DMS 273 treated with DMSO at 0.1 percent for 48 hours (cell line): ENCODE measurements around the gene LRFN4.
"Not testable (repeated sequence)": the region's sequence is repeated elsewhere in the genome, so short reads cannot be mapped to it uniquely, and the experiment has no call there.

ENCODE experiments used
- DNase-seq: peaks from one replicate; lab custom pipeline; 2025; lab: John Stamatoyannopoulos, UW

LRFN4 gene

GRCh38 chr11:66856496-66857233 is at the start of gene LRFN4:
Gene LRFN4 (plus strand): TSS chr11:66857064. CDS start chr11:66857745, 681 bp downstream.
- peak; percentile 15 for DNase-seq

GRCh38 chr11:66809592-66809991 is 47.3 kb upstream of the LRFN4 start:
- DNase-seq: no peak

DNA sequence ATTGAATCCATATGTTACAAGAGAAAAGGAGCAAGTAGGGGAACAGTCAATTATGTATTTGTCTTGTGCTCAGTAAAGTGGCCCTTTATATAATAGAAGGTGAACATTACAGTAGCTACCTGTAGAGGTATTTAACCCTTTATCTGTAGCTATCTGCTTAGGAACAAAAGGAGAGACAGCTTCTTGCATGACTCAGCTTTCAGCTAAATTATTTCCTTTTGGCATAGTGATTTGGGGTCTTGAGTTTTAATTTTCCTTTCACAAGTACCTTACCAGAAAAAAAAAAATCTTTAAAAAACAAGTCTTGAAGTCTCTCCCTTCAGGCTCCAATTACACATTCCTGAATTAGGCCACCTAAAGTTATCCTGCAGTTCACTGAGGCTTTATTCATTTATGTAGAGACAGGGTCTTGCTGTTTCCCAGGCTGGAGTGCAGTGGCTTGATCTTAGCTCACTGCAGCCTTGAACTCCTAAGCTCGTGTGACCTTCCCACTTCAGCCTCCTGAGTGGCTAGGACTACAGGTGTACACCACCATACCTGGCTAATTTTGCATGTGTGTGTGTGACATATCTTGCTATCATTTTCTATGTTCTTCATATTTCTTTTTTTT is 46.2 kb upstream of the LRFN4 start:
- DNase-seq: no peak

- no peak for DNase-seq
These were observed 42.2 kb upstream of the LRFN4 start for GRCh38 chr11:66814678-66815077.

DNA sequence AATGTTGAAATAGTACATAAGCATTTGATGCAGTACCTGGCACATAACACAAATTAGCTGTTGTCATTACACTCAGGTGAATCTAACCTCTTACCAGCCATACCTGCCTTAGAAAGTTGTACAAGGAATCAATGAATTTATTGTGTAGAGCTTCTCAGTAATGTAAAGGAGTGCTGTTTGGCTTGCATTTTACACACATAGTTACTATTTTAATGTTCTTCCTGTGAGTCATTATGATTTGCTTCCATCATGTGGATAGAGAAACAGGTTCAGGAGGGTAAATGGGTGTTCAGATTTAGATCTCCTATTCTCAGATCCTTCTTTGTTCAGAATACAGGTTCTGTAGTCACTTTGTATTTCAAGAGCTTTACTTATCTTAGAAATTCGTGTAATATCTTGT is 41.2 kb upstream of the LRFN4 start:
- DNase-seq: no peak

- DNase-seq: no peak
These were observed 38.5 kb upstream of the LRFN4 start for GRCh38 chr11:66818231-66818955.

GRCh38 chr11:66820381-66820780 is 36.5 kb upstream of the LRFN4 start:
- no peak for DNase-seq

DNA sequence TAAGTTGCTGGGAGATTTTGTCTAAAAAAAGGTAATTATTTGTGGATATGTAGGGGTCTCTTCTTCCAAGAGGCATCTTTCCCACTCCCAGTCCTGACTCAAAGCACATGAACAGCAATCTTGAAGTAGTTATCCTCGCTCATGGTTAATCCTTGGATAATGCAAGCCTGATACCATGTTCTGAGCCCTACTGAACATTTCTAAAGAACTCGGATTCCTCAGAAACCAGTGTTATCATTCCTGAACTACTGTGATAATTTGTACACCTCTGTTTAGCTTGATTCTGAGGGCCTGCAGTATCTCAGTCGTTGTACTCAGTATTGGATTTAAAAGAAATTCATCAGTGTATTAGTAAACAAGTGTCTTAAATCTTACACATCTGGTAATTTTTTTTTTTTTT is 36.0 kb upstream of the LRFN4 start:
- DNase-seq: no peak

DNA sequence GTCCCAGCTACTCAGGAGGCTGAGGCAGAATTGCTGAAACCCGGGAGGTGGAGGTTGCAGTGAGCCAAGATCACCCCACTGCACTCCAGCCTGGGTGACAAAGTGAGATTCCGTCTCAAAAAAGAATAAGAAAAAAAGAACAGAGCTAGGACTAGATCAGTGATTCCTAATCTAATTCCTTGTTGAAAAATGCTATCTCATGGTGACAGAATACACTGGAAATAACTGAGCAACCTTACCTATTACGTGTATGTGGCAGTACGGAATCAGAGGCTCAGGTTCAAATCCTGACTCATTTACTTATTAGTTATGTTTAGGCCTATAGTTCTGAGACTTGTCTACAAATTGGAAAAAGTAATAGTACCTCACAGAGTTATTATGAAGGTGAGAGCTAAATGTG is 33.2 kb upstream of the LRFN4 start:
- DNase-seq: no peak

- DNase-seq: not testable (repeated sequence)
These were observed 32.3 kb upstream of the LRFN4 start for GRCh38 chr11:66824573-66824972.

DNA sequence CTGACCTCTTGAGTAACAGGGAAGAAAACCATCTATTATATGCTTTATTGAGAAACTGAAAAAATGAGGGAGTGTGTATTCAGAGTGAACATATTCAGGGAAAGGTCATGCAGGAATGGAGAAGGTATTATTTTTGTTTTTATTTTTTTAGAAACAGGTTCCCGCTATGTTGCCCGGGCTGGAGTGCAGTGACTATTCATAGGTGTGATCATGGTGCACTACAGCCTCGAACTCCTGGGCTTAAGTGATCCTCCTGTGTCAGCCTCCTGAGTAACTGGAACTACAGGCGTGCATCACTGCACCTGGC is 22.4 kb upstream of the LRFN4 start:
- no peak for DNase-seq

DNA sequence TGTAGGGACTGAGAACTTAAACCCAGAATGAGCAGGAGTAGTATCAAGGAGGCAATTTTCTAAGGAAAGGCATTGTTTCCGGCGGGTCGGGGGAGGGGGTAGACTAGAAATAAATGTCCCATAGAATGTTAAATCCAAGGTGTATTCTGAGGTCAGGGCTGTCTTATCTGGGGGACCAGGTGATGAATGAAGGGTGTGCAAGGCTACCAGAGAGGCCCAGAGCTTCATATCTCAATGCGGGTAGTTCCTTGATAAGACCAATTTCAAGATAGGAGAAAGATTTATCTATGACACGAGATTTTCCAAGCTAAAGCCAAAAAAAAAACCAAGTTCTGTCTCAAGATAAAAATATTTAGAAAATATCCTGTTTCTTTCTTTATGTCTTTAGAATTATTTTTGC is 21.9 kb upstream of the LRFN4 start:
- no peak for DNase-seq

DNA sequence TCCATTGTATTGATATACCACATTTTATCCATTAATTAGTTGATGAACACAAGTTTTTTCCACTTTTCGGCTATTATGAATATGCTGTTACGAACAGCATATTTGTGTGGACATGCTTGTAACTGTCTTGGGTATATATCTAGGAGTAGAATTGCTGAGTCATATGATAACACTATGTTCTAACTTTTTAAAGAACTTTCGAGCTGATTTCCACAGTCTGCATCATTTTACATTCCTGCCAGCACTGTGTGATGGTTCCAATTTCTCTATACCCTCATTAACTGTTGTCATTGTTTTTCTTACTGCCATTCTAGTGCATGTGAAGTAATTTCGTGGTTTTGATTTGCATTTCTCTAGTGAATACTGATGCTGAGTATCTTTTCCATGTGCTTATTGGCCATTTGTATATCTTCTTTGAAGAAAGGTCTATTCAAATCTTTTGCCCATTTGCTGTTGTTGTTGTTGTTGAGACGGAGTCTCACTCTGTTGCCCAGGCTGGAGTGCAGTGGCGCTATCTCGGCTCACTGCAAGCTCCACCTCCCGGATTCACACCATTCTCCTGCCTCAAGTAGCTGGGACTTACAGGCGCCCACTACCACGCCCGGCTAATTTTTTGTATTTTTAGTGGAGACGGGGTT is 21.0 kb upstream of the LRFN4 start:
- no peak for DNase-seq

DNA sequence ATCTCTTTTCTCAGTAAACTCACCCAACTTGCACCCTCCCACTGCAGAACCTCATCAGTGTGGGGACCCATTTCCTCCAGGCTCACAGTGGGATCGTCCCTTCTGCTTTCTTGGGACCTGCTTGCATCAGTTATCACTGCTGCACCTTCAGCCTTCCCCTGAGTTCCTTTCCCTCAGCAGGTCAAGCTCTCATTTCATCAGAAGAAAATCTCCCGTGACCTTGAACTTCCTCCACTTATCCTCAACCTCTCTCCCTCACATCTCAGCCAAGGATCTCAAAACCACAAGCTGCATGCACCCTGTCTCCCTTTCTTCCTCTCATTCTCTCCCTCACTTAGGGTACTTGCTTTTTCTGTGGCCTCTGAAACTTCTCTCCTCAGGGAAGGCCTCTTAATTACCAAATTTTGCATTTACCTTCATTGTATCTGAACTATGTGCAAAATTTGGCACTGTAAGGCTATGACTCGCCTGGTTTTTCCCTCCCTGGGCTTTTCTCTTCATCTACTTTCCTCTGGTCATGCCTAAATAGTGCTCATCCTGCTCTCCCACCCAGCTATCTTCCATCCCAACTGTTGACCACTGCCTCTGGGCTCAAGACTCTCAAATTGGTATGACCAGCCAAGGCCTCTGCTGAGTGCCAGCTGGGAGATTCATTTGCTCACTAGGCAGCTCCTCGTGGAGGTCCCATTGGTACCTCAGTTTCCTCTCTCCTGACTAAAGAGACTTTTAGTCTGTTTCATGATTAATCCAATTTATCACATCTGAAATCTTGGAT is 16.4 kb upstream of the LRFN4 start:
- no peak for DNase-seq

GRCh38 chr11:66841861-66842260 is 15.0 kb upstream of the LRFN4 start:
- DNase-seq: no peak

DNA sequence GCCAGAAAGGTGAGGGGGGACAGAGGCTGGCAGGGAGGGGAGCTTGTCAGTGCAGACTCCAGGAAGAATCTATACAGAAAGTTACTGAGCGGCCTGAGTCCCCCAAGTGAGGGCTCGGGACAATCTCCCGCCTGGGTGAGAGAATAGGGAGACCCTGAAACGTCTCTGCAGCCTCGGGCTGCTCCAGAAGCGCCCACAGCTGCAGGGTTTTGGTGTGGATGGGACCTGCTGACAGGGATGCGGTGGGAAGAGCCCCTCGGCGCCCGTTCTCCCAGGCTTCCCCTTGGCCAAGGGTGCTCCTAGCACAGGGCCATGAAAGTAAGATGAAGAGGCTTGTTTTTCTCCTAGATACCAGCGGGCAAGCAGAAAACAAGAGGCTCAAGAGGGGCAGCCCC is 14.4 kb upstream of the LRFN4 start:
- no peak for DNase-seq

DNA sequence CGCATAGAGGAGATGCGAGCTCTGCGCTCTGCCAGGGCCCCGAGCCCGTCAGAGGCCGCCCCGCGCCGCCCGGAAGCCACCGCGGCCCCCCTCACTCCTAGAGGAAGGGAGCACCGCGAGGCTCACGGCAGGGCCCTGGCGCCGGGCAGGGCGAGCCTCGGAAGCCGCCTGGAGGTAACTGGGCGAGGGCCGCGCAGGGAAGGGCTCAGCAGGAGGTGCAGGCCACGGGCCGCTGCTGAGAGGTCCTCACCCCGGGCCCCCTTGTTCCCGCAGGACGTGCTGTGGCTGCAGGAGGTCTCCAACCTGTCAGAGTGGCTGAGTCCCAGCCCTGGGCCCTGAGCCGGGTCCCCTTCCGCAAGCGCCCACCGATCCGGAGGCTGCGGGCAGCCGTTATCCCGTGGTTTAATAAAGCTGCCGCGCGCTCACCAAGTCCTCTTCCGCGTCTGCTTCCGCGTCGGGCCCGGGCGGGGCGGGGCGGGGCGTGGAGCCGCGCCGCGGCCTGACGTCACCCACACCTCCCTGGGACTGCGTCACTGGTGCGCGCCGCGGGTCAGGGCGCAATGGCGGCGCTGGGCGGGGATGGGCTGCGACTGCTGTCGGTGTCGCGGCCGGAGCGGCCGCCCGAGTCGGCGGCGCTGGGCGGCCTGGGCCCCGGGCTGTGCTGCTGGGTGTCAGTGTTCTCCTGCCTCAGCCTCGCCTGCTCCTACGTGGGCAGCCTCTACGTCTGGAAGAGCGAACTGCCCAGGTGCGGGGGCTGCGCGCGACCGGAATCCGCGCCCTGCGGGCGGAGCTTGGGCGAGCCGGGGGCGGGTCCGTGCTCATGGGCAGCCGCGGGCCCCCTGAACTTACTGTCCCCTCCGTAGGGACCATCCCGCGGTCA is 13.7 kb upstream of the LRFN4 start, which contains the start of gene RCE1:
Gene RCE1, plus strand, starts transcription at position 546 of the 880 bp plus-strand sequence. Its CDS starts 15 bp downstream, at position 561.
- peak; percentile 37 for DNase-seq

GRCh38 chr11:66843776-66844495 is 12.9 kb upstream of the LRFN4 start:
- no peak for DNase-seq

- DNase-seq: no peak
These were observed 12.2 kb upstream of the LRFN4 start for GRCh38 chr11:66844496-66845142.
